Fibroblast of villous mesenchyme (primary cell): Measurements from ENCODE around the gene KLK2. TPM values are rescaled to one million over a fixed set of nuclear protein-coding genes. Genes with fewer than 3 reads are reported as not detected.

Experiments
- DNase-seq: peaks from one replicate; pipeline ENCODE4 v3.0.0-alpha.2; 2010; ENCODE audit warnings: low read depth
- H3K4me3 ChIP-seq: 2 replicates; pipeline ENCODE4 v1.5.1; 2011; ENCODE audit warnings: low read depth, mild to moderate bottlenecking, low read length
- total RNA-seq: library from RNA; depleted of rRNA; stranded (reverse); fragments of >200 nt; gene quantifications from 2 replicates; pipeline ENCODE4 v1.2.3, GENCODE V29; 2012
- TF ChIP-seq, protein P1 (sequence below): IDR thresholded peaks from 2 replicates; pipeline ENCODE4 v1.5.1; 2012; ENCODE audit warnings: low read depth, mild to moderate bottlenecking, low read length; ENCODE audit not compliant: insufficient read depth

Gene KLK2
- total RNA-seq, 1 donor = not detected

DNA sequence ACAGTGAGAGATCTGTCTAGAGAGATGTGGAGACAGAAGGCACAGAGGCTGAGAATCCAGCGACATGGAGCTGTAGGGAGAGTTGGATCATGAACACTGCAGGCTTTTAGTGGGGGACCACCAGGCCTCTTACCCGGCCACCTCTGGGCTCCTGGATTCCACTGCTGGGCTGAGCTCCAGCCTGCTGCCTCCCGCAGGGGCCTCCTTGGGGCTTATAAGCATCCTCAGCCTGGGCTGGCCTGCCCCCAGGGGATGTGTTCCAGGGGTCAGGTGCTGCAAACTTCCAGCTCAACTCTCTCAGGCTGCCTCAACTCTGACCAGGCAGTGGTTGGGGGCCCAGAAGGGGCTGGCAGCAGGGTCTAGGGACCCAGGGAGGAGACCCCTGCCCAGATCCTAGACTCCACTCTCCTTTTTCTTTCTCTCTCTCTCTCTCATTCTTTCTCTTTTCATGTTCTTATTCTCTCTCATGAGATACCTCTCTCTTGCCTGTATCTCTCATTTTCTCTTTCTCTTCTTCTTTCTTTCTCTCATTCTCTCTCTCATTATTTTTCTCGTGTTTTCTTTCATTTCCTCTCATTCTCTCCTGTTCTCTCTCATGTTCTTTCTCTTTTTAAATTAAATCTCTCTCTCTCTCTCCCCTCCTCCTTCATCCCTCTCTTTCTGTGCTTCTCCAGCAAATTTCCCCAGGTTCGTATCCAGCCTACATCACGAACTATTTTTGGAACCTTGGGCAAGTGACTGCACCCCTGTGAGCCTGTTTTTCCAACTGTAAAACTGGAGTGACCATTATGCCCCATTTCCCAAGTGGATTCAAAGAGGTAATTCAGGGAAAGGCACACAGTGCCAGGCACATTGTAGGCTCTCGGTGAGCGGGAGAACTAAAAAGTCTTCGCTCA is 38.2 kb downstream of the KLK2 start, which contains the start of gene KLK4:
KLK4 (minus strand) TSS at position 190 of the 896 bp plus-strand sequence. CDS start 657 bp downstream, outside the sequence.
- H3K4me3 ChIP-seq = no peak within 1 kb of the TSS
- no peak for DNase-seq
- TF ChIP-seq, protein P1, sequence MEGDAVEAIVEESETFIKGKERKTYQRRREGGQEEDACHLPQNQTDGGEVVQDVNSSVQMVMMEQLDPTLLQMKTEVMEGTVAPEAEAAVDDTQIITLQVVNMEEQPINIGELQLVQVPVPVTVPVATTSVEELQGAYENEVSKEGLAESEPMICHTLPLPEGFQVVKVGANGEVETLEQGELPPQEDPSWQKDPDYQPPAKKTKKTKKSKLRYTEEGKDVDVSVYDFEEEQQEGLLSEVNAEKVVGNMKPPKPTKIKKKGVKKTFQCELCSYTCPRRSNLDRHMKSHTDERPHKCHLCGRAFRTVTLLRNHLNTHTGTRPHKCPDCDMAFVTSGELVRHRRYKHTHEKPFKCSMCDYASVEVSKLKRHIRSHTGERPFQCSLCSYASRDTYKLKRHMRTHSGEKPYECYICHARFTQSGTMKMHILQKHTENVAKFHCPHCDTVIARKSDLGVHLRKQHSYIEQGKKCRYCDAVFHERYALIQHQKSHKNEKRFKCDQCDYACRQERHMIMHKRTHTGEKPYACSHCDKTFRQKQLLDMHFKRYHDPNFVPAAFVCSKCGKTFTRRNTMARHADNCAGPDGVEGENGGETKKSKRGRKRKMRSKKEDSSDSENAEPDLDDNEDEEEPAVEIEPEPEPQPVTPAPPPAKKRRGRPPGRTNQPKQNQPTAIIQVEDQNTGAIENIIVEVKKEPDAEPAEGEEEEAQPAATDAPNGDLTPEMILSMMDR = no peak

DNA sequence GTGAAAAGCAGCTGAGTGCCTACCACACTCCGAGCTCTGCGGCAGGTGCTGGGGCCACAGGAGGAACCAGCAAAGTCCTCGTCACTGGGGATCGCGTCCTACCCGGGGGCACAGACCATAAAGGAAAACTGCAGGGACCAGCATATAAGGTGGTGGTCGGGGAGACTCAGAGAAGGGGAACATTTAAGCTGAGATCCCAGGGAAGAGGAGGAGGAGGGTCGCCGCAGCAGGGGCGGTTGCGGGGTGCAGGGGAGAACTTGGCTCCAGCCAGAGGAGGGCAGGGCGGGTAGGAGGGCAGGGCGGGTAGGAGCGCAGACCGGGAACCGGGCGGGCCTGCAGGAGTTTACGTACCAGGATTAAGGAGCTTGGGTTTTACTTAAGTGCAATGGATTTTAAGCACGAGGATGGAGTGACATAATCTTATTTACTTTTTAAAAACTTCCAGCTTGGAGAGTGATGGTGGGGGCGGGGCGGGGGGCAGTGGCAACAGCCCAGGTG is 38.9 kb downstream of the KLK2 start:
- no peak overlapping the region for H3K4me3 ChIP-seq
- DNase-seq = no peak
- TF ChIP-seq, protein P1 = no peak

DNA sequence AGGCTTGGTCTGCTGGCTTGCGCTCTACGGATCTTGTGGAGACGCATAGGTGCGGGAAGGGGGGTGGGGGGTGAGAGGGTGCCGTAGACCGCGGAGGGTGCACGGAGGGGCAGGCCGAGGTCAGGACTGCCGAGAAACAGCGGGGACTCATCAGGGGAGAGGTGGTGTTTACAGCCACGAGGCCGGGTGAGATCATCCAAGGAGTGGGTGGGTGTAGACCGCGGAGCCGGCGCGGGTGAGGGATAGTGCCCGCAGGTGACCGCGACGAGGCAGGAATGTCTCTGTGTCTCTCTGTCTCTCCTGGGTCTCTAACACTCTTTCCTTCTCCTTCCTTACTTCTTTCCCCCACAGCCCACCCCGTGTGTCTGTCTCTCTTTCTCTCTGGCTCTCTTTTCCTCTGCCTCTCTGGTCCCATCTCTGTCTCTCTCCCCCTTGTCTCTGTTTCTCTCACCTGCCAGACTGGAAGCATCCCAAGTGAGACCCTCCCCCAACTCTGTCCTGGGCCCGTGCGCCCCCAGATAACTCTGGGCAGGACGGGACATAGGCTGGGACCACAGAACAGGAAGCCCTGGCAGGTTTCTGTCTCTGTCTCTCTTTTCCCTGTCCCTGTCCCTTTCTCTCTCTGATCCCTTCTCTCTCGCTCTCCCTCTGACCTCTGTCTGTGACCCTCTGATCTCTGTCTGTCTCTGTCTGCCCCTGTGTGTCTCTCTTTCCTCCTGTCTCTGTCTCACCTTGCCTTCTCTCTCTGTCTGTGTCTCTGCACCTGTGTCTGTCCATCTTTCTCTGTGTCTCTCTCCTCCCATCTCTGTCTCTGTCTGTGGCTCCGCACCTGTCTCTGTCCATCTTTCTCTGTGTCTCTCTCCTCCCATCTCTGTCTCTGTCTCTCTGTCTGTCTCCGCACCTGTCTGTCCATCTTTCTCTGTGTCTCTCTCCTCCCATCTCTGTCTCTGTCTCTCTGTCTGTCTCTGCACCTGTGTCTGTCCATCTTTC is 39.8 kb downstream of the KLK2 start:
- TF ChIP-seq, protein P1 = no peak
- DNase-seq = no peak
- H3K4me3 ChIP-seq = no peak overlapping the region

DNA sequence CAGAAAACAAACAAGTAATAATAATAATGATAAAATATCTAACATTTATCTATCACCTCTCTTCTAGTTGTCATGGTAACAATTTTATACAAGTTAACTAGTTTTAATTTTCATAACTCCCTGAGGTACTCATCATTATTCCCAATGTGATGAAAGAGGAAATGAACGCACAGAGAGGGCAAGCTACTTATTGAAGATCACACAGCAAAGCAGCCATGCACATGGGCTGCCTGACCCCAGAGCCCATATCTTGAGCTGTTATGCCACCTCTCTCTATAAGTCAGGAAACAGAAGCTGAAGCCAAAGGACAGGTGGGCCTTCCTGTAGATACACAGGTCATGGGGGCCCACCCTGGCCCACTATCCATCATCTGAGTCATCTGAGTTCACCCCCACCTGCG is 42.8 kb downstream of the KLK2 start:
- TF ChIP-seq, protein P1 = no peak
- no peak overlapping the region for H3K4me3 ChIP-seq
- DNase-seq = no peak

DNA sequence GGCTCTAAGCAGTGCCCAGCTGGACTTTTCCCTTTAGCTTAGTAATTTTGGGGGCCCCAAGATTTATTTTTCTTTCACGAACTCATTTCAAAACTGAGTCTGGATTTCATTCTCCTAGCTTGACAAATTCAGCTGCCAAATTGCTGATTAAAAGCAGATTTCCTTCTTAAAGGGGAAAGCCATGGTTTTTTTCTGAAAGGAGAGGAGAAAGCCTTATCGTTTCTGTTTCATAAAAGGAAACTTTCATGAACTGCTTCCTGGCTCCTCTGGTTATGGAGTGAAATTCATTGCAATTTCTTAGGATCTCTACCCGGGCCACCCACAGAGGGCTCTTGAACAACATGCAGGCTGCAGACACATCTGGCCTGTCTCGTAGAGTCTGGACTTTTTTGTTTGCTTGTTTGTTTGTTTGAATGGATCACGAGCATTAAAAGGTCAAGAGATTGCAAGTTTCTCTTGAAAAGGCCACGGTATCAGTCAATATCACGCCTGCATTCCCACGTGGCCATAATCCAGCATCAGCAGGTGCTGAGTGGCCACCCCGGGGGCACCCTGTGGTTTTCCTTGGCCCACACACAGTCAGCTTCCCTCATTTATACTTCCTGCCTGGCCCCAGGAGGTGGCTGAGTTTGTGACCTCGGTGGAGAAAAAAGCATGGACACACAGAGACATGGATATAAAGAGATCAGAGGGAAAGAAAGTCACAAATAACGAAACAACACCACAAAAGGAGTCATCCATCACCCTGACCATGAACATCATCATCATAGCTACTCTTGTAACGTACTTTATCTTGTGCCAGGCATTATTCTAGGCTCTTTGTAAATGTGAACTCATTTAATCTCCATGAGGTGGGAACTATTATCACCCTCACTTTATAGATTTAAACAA is 48.4 kb downstream of the KLK2 start:
- TF ChIP-seq, protein P1 = no peak
- no peak for DNase-seq
- no peak overlapping the region for H3K4me3 ChIP-seq
